GM18868 (cell line): ENCODE data around the gene RETREG3.
A peak's percentile ranks its signal among the peaks of the same experiment; 100 is the strongest.
"Not testable (repeated sequence)": the region's sequence is repeated elsewhere in the genome, so short reads cannot be mapped to it uniquely, and the experiment has no call there.

ENCODE experiments used
- ATAC-seq: cut with Tn5 transposase; IDR thresholded peaks from one replicate; pipeline ENCODE4 v1.9.1; 2021; ENCODE audit warnings: mild to moderate bottlenecking, moderate library complexity; ENCODE audit not compliant: unreplicated experiment

Gene RETREG3

GRCh38 chr17:42554250-42555121, 54.7 kb downstream of the RETREG3 start:
- ATAC-seq, result peak; percentile 83

GRCh38 chr17:42553866-42554249, 55.3 kb downstream of the RETREG3 start:
- no peak for ATAC-seq

- ATAC-seq, result no peak
Measured at GRCh38 chr17:42553161-42553818, 55.9 kb downstream of the RETREG3 start.

- ATAC-seq, result not testable (repeated sequence)
Measured at GRCh38 chr17:42552736-42553135, 56.4 kb downstream of the RETREG3 start, which contains the start of gene HSD17B1. Gene HSD17B1, plus strand, starts transcription at chr17:42552923. Its CDS starts 11 bp downstream, at chr17:42552934.

- no peak for ATAC-seq
Measured at GRCh38 chr17:42548993-42549755, 60.0 kb downstream of the RETREG3 start.

GRCh38 chr17:42548070-42548837, 60.9 kb downstream of the RETREG3 start:
- ATAC-seq, result peak; percentile 68

- ATAC-seq, result no peak
Measured at GRCh38 chr17:42547698-42548069, 61.5 kb downstream of the RETREG3 start.

GRCh38 chr17:42547001-42547461, 62.1 kb downstream of the RETREG3 start:
- ATAC-seq, result no peak

- not testable (repeated sequence) for ATAC-seq
Measured at GRCh38 chr17:42545755-42546505, 63.2 kb downstream of the RETREG3 start.

- ATAC-seq, result no peak
Measured at GRCh38 chr17:42544874-42545283, 64.3 kb downstream of the RETREG3 start.

GRCh38 chr17:42543190-42544079, 65.7 kb downstream of the RETREG3 start:
- ATAC-seq, result no peak

GRCh38 chr17:42541041-42541833, 67.9 kb downstream of the RETREG3 start:
- no peak for ATAC-seq

- not testable (repeated sequence) for ATAC-seq
Measured at GRCh38 chr17:42540558-42540957, 68.6 kb downstream of the RETREG3 start.

GRCh38 chr17:42538482-42538881, 70.7 kb downstream of the RETREG3 start:
- no peak for ATAC-seq

GRCh38 chr17:42537826-42538451, 71.2 kb downstream of the RETREG3 start:
- ATAC-seq, result no peak

GRCh38 chr17:42537156-42537805, 71.9 kb downstream of the RETREG3 start:
- no peak for ATAC-seq
